Liver (tissue), 9 donors: ENCODE results near the gene OPN1SW. TPM values are rescaled to one million over a fixed set of nuclear protein-coding genes. Genes with fewer than 3 reads are reported as not detected.

Experiments used
- DNase-seq: peaks from one replicate; pipeline ENCODE4 v3.0.0-alpha.2; 2017; ENCODE audit warnings: low spot score
- H3K27ac ChIP-seq, 2 donors: one replicate each; pipeline ENCODE4 v1.7.0; 2013; ENCODE audit warnings: inconsistent platforms in 2 of 2, low read length in 2 of 2, control low read depth in 1 of 2, low read depth in 1 of 2, mild to moderate bottlenecking in 1 of 2
- H3K27me3 ChIP-seq, 4 donors: one replicate each; pipeline versions ENCODE4 v1.6.1 to v1.7.0; 2013; ENCODE audit warnings: low read length in 3 of 4, inconsistent platforms in 1 of 4, mild to moderate bottlenecking in 1 of 4, moderate library complexity in 1 of 4; ENCODE audit not compliant: control insufficient read depth in 4 of 4, insufficient read depth in 4 of 4
- H3K36me3 ChIP-seq, 4 donors: one replicate each; pipeline versions ENCODE4 v1.6.1 to v1.7.0; 2013; ENCODE audit warnings: low read length in 3 of 4, mild to moderate bottlenecking in 3 of 4, low read depth in 1 of 4, moderate library complexity in 1 of 4; ENCODE audit not compliant: control insufficient read depth in 4 of 4, insufficient read depth in 3 of 4
- H3K4me1 ChIP-seq, 4 donors: one replicate each; pipeline versions ENCODE4 v1.6.1 to v1.7.0; 2013; ENCODE audit warnings: low read length in 3 of 4, mild to moderate bottlenecking in 3 of 4, moderate library complexity in 1 of 4; ENCODE audit not compliant: control insufficient read depth in 4 of 4, insufficient read depth in 4 of 4
- H3K4me3 ChIP-seq, 3 donors: one replicate each; pipeline versions ENCODE4 v1.6.1 to v1.7.0; 2013; ENCODE audit warnings: low read length in 3 of 3, control low read depth in 1 of 3, low read depth in 1 of 3, mild to moderate bottlenecking in 1 of 3
- H3K9ac ChIP-seq, 2 donors: one replicate each; pipeline ENCODE4 v1.7.0; 2013; ENCODE audit warnings: low read length in 2 of 2, mild to moderate bottlenecking in 2 of 2, moderate library complexity in 2 of 2, control low read depth in 1 of 2, low read depth in 1 of 2
- H3K9me3 ChIP-seq, 4 donors: one replicate each; pipeline versions ENCODE4 v1.6.1 to v1.7.0; 2013; ENCODE audit warnings: low read length in 3 of 4; ENCODE audit not compliant: control insufficient read depth in 4 of 4
- ATF3 ChIP-seq: IDR thresholded peaks from 2 replicates; pipeline ENCODE4 v1.6.1; 2016; ENCODE audit warnings: antibody characterized with exemption
- CTCF ChIP-seq: fragments of 150-350 bp; IDR thresholded peaks from 2 replicates; pipeline ENCODE4 v1.5.1; 2017; ENCODE audit warnings: improper control_type of control experiment, low read depth, low read length; ENCODE audit not compliant: missing input control
- EGR1 ChIP-seq, 2 donors: IDR thresholded peaks; 2 replicates each; pipeline ENCODE4 v1.6.1; 2016 to 2018; ENCODE audit warnings: antibody characterized with exemption in 2 of 2, low read depth in 2 of 2
- FOXA1 ChIP-seq: IDR thresholded peaks from 2 replicates; pipeline ENCODE4 v1.6.1; 2016; ENCODE audit warnings: antibody characterized with exemption
- FOXA2 ChIP-seq: IDR thresholded peaks from 2 replicates; pipeline ENCODE4 v1.6.1; 2016; ENCODE audit warnings: antibody characterized with exemption
- GABPA ChIP-seq, 2 donors: IDR thresholded peaks in 1 of 2; conservative IDR thresholded peaks in 1 of 2; 2 replicates each; pipeline ENCODE4 v1.6.1; 2016; ENCODE audit warnings: antibody characterized with exemption in 2 of 2, mild to moderate bottlenecking in 1 of 2, moderate library complexity in 1 of 2
- HNF4A ChIP-seq, 2 donors: conservative IDR thresholded peaks; 2 replicates each; pipeline ENCODE4 v1.6.1; 2016; ENCODE audit warnings: antibody characterized with exemption in 2 of 2, mild to moderate bottlenecking in 2 of 2
- HNF4G ChIP-seq: IDR thresholded peaks from 2 replicates; pipeline ENCODE4 v1.6.1; 2016; ENCODE audit warnings: antibody characterized with exemption
- JUND ChIP-seq, 2 donors: IDR thresholded peaks; 2 replicates each; pipeline ENCODE4 v1.6.1; 2016; ENCODE audit warnings: antibody characterized with exemption in 2 of 2
- MAX ChIP-seq: IDR thresholded peaks from 2 replicates; pipeline ENCODE4 v1.6.1; 2016; ENCODE audit warnings: antibody characterized with exemption
- NR2F2 ChIP-seq: IDR thresholded peaks from 2 replicates; pipeline ENCODE4 v1.6.1; 2016; ENCODE audit warnings: antibody characterized with exemption
- RAD21 ChIP-seq, 2 donors: IDR thresholded peaks; 2 replicates each; pipeline ENCODE4 v1.6.1; 2016; ENCODE audit warnings: antibody characterized with exemption in 2 of 2, mild to moderate bottlenecking in 2 of 2
- REST ChIP-seq: IDR thresholded peaks from 2 replicates; pipeline ENCODE4 v1.6.1; 2016; ENCODE audit warnings: antibody characterized with exemption, mild to moderate bottlenecking
- RXRA ChIP-seq, 2 donors: IDR thresholded peaks; 2 replicates each; pipeline ENCODE4 v1.6.1; 2017 to 2018; ENCODE audit warnings: antibody characterized with exemption in 2 of 2, mild to moderate bottlenecking in 1 of 2
- SP1 ChIP-seq: IDR thresholded peaks from 2 replicates; pipeline ENCODE4 v1.6.1; 2018; ENCODE audit warnings: antibody characterized with exemption, mild to moderate bottlenecking
- TAF1 ChIP-seq: conservative IDR thresholded peaks from 2 replicates; pipeline ENCODE4 v1.6.1; 2016; ENCODE audit warnings: antibody characterized with exemption, mild to moderate bottlenecking
- YY1 ChIP-seq: IDR thresholded peaks from 2 replicates; pipeline ENCODE4 v1.6.1; 2016; ENCODE audit warnings: antibody characterized with exemption, mild to moderate bottlenecking
- ZBTB33 ChIP-seq: IDR thresholded peaks from 2 replicates; pipeline ENCODE4 v1.6.1; 2016; ENCODE audit warnings: antibody characterized with exemption
- WGBS: extraction: QIAGEN DNeasy Blood & Tissue Kit; methylation state at CpG from one replicate; pipeline ENCODE4 v1.1.7; 2013; 5-methylcytosine and 5-hydroxymethylcytosine counted together
- polyA plus RNA-seq, 2 donors: library from polyadenylated mRNA; stranded (reverse) in 1 of 2; unstranded in 1 of 2; fragments of 200-250 nt in 1 of 2; fragments of >200 nt in 1 of 2; fragmentation: Nextera tagmentation in 1 of 2; extraction: Ambion mirVana in 1 of 2; gene quantifications; one replicate each; pipeline versions ENCODE4 v1.2.1 to v1.2.3, GENCODE V29; 2013 to 2015
- total RNA-seq, 2 donors: library from RNA; depleted of rRNA; stranded (reverse); fragments of >200 nt; gene quantifications; one replicate each; pipeline ENCODE4 v1.2.3, GENCODE V29; 2014
- donor health status: healthy.
- donor health status: healthy.
- donor health status: healthy.
- donor health status: healthy.
- donor health status: healthy.

OPN1SW gene
- total and polyA plus RNA-seq, 4 donors = 0.29 TPM; not detected in 3

GRCh38 chr7:128815289-128815942 lies 39.8 kb upstream of the OPN1SW start:
- Histone ChIP-seq H3K27me3 (no peaks in the 10 kb centered on the region), H3K4me1 (no peaks in the 10 kb centered on the region), H3K27ac (no peak overlapping the region), H3K9me3 (no peaks in the 10 kb centered on the region), H3K9ac (no peak overlapping the region), H3K4me3 (no peak overlapping the region), H3K36me3 (no peaks in the 10 kb centered on the region)
- TF ChIP-seq GABPA (IDR thresholded peaks at IDR 0.05 in 1 of 2, conservative IDR thresholded peaks at IDR 0.05 in 1 of 2) = no peak
- peak; percentile 21 for TF ChIP-seq MAX
- 88% methylated on average over 7 of the region's 7 CpGs for WGBS
- no peak for DNase-seq

GRCh38 chr7:128814499-128814898 lies 38.9 kb upstream of the OPN1SW start:
- no peak overlapping the region for H3K4me3 ChIP-seq
- H3K27ac ChIP-seq = no peak overlapping the region
- H3K9ac ChIP-seq = no peak overlapping the region
- no peak for DNase-seq
- TF ChIP-seq RAD21 (IDR thresholded peaks at IDR 0.05) (no peak), GABPA (IDR thresholded peaks at IDR 0.05 in 1 of 2, conservative IDR thresholded peaks at IDR 0.05 in 1 of 2) (no peak), FOXA1 (no peak)
- no peaks in the 10 kb centered on the region for H3K36me3 ChIP-seq
- WGBS = 91% methylated on average over 6 of the region's 6 CpGs
- H3K4me1 ChIP-seq = no peaks in the 10 kb centered on the region
- H3K27me3 ChIP-seq = no peaks in the 10 kb centered on the region
- no peaks in the 10 kb centered on the region for H3K9me3 ChIP-seq

GRCh38 chr7:128812514-128813168 lies 37.0 kb upstream of the OPN1SW start:
- TF ChIP-seq NR2F2 (no peak), FOXA2 (no peak), SP1 (no peak), YY1 (no peak), GABPA (IDR thresholded peaks at IDR 0.05 in 1 of 2, conservative IDR thresholded peaks at IDR 0.05 in 1 of 2) (no peak), RAD21 (IDR thresholded peaks at IDR 0.05) (no peak), FOXA1 (no peak), TAF1 (no peak), CTCF (no peak), REST (no peak), RXRA (IDR thresholded peaks at IDR 0.05) (no peak), EGR1 (IDR thresholded peaks at IDR 0.05; ENCODE audit: low read depth in 2 of 2) (no peak), ATF3 (no peak), HNF4A (conservative IDR thresholded peaks at IDR 0.05) (no peak), HNF4G (no peak), MAX (no peak), ZBTB33 (no peak), JUND (IDR thresholded peaks at IDR 0.05) (no peak)
- H3K27me3 ChIP-seq = no peaks in the 10 kb centered on the region
- 52% methylated on average over 11 of the region's 11 CpGs for WGBS
- H3K36me3 ChIP-seq = no peaks in the 10 kb centered on the region
- no peak for DNase-seq
- no peaks in the 10 kb centered on the region for H3K9me3 ChIP-seq
- H3K4me3 ChIP-seq = no peak overlapping the region
- H3K9ac ChIP-seq = no peak overlapping the region
- H3K4me1 ChIP-seq = no peaks in the 10 kb centered on the region
- no peak overlapping the region for H3K27ac ChIP-seq
